A549 treated with CORT108297 at 1 μM for 4 hours (cell line): ENCODE results near the gene CGB3. TPM values are rescaled to one million over a fixed set of nuclear protein-coding genes. Genes with fewer than 3 reads are reported as not detected.

Experiments used
- total RNA-seq: library from RNA; stranded (reverse); fragments of 200-300 nt; extraction: Qiagen RNA extraction; gene quantifications from 5 replicates; pipeline ENCODE4 v1.2.3, GENCODE V29; 2022

The CGB3 gene
- total RNA-seq, result 0.20 to 0.42 TPM in 2 of 5 replicates, not detected in the others

GRCh38 chr19:49024233-49024632 lies at the start of gene CGB3:
CGB3 (minus strand) TSS chr19:49024333; CDS start chr19:49023971, 362 bp downstream.

GRCh38 chr19:49064768-49065611 lies 40.9 kb upstream of the CGB3 start, which contains the start of gene NTF4:
NTF4 (minus strand) TSS chr19:49064818; CDS start chr19:49061997, 2,821 bp downstream.

GRCh38 chr19:49057636-49058234 lies 33.6 kb upstream of the CGB3 start, which contains the start of gene CGB7:
CGB7 (minus strand) TSS chr19:49057749; CDS start chr19:49055375, 2,374 bp downstream.

GRCh38 chr19:49049011-49049410 lies 24.9 kb upstream of the CGB3 start, which contains the start of gene CGB8:
CGB8 (minus strand) TSS chr19:49049111; CDS start chr19:49048739, 372 bp downstream.

GRCh38 chr19:49043548-49043947 lies 19.4 kb upstream of the CGB3 start, which contains the start of gene CGB5:
CGB5 (plus strand) TSS chr19:49043848; CDS start chr19:49044210, 362 bp downstream.

DNA sequence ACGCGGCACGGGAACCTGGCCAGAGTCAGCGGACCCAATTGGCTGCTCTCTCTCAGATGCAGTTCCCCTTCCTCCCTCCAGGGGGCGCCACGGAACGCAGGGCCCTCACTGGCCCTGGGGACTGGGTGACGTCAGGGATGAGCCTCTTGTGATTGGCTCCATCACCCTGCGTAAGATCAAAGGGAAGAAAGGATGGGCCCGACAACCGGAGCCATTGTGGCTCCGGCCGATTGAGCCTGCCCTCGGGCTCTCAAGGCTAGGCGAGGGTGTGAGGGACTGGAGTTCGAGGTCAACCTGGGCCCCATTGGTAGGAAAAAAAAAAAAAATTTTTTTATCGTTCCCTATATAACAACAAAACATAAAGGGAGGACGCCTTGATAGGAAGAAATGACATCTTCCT lies 12.7 kb upstream of the CGB3 start, which contains the start of gene CGB1:
Gene CGB1, minus strand, starts transcription at position 81 of the 400 bp plus-strand sequence. CDS start 184 bp downstream, outside the sequence.

GRCh38 chr19:49031642-49032301 lies 7.6 kb upstream of the CGB3 start, which contains the start of gene CGB2:
CGB2 (plus strand) TSS chr19:49031890; CDS start chr19:49032096, 206 bp downstream.

GRCh38 chr19:49017041-49017665 lies 7.0 kb downstream of the CGB3 start, which contains the start of gene LHB:
LHB (minus strand) TSS chr19:49017091; CDS start chr19:49017081, 10 bp downstream.

DNA sequence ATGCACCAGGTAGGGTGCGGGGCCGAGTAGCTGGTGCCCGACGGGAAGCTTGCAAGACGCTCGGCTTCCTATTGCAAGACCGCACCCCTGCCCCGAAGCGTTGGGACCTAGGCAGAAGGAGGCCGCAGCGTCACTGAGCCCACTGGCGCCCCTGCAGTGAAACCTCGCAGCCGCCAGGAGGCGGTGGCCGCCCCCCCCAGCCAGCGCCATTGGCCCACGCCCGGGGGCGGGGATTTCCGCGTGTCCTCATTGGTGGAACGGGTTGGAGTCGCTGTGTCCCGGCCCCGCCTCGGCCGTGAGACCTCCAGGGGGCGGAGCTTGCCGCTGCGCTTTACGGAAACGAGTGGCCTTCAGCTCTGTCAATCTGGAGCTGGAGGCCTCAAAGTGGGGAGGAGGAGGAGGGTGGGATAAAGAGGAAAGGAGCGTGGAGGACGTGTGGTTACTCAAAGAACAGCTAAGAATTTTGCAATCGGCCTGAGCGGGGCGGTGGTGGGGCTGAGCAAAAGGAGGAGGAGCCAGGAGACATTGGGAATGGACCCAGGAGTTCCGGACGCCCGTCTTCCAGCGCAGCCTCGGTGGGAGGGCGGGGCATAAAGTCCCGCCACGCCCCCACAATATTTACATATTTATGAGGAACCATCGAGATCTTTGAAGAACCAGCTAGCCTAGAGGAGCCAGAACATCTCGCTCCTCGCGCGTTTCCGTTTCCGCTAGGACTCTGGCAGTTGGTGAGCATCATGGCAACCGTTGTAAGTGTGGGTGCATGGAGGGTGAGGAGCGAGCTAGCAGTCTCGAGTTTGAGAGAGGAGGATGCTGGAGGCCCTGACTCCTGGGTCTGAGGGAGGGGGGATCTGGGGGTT lies 30.7 kb downstream of the CGB3 start, which contains the start of the genes GYS1 and RUVBL2:
Gene GYS1, minus strand, starts transcription at position 135 of the 860 bp plus-strand sequence. CDS start 197 bp downstream, outside the sequence.
Gene RUVBL2, plus strand, starts transcription at position 713 of the 860 bp plus-strand sequence. Its CDS starts 25 bp downstream, at position 738.

Other genes starting within 250 kb of the CGB3 start
- gene BCAT2, start 213.3 kb downstream of the CGB3 start, total RNA-seq, result 52.3 to 64.2 TPM (median 60.2 TPM) in 5 replicates
- gene HSD17B14, start 187.8 kb downstream of the CGB3 start, total RNA-seq, result 12.0 to 18.1 TPM (median 15.2 TPM) in 5 replicates
- gene PLEKHA4, start 155.7 kb downstream of the CGB3 start, total RNA-seq, result 1.7 to 2.3 TPM (median 1.9 TPM) in 5 replicates
- gene PPP1R15A, start 151.9 kb downstream of the CGB3 start, total RNA-seq, result 82.7 to 145 TPM (median 110 TPM) in 5 replicates
- not detected in 5 replicates for gene TULP2, start 125.6 kb downstream of the CGB3 start, total RNA-seq
- gene NUCB1, start 124.0 kb downstream of the CGB3 start, total RNA-seq, result 199 to 226 TPM (median 220 TPM) in 5 replicates
- gene DHDH, start 90.6 kb downstream of the CGB3 start, total RNA-seq, result 1.3 to 1.7 TPM (median 1.5 TPM) in 5 replicates
- gene BAX, start 69.5 kb downstream of the CGB3 start, total RNA-seq, result 293 to 394 TPM (median 360 TPM) in 5 replicates
- 17,379 to 25,407 TPM (median 19,575 TPM) in 5 replicates for gene FTL, start 59.0 kb downstream of the CGB3 start, total RNA-seq
- gene GYS1, start 31.0 kb downstream of the CGB3 start, total RNA-seq, result 19.0 to 21.9 TPM (median 19.6 TPM) in 5 replicates
- gene RUVBL2, start 30.4 kb downstream of the CGB3 start, total RNA-seq, result 223 to 246 TPM (median 237 TPM) in 5 replicates
- not detected in 5 replicates for gene LHB, start 7.2 kb downstream of the CGB3 start, total RNA-seq
- gene CGB2, start 7.6 kb upstream of the CGB3 start, total RNA-seq, result 0.33 to 0.71 TPM (median 0.35 TPM) in 4 of 5 replicates, not detected in the other
- gene CGB1, start 12.6 kb upstream of the CGB3 start, total RNA-seq, result 0.13 to 1.3 TPM (median 0.20 TPM) in 3 of 5 replicates, not detected in the others
- gene CGB5, start 19.5 kb upstream of the CGB3 start, total RNA-seq, result 0.60 to 1.9 TPM (median 0.88 TPM) in 5 replicates
- 2.9 to 5.0 TPM (median 4.8 TPM) in 5 replicates for gene CGB8, start 24.8 kb upstream of the CGB3 start, total RNA-seq
- gene CGB7, start 33.4 kb upstream of the CGB3 start, total RNA-seq, result 0.40 to 0.86 TPM (median 0.59 TPM) in 5 replicates
- gene NTF4, start 40.5 kb upstream of the CGB3 start, total RNA-seq, result 0.46 to 0.58 TPM (median 0.51 TPM) in 5 replicates
- gene KCNA7, start 48.4 kb upstream of the CGB3 start, total RNA-seq, result 0.02 TPM in 1 of 5 replicates, not detected in the others
- gene SNRNP70, start 61.1 kb upstream of the CGB3 start, total RNA-seq, result 298 to 347 TPM (median 346 TPM) in 5 replicates
- gene LIN7B, start 90.0 kb upstream of the CGB3 start, total RNA-seq, result 3.8 to 8.2 TPM (median 6.6 TPM) in 5 replicates
- 1.1 to 2.3 TPM (median 1.9 TPM) in 5 replicates for gene C19orf73, start 94.8 kb upstream of the CGB3 start, total RNA-seq
- gene PPFIA3, start 95.2 kb upstream of the CGB3 start, total RNA-seq, result 5.9 to 8.9 TPM (median 8.8 TPM) in 5 replicates
- gene HRC, start 131.1 kb upstream of the CGB3 start, total RNA-seq, result not detected in 5 replicates
- gene TRPM4, start 133.5 kb upstream of the CGB3 start, total RNA-seq, result 7.1 to 11.5 TPM (median 9.4 TPM) in 5 replicates